ENCODE data around the gene AURKAIP1. TPM values are rescaled to one million over a fixed set of nuclear protein-coding genes. Genes with fewer than 3 reads are reported as not detected.

Gene AURKAIP1
- total RNA-seq, 8 experiments from 2014 or later, result 85.0 to 210 (median 152) TPM

GRCh38 chr1:1325288-1326074 is 49.5 kb downstream of the AURKAIP1 start:
- Histone ChIP-seq H3K27ac (peak overlapping the region; percentile 59 to 87), H3K4me3 (peak overlapping the region; percentile 95 to 100 (median 99)), H3K4me1 (replicated peaks in 1 of 2) (peaks cover 20 to 21% of the 10 kb centered on the region in 2 donors)
- WGBS, 10 experiments, result 34 to 100% (median 58%) methylated on average over 1 to 10 of the region's 16 CpGs; no CpG with 5 or more reads in 5 of the 10 experiments
- ATAC-seq (replicated peaks in 6 of 8), result no peak
- in situ Hi-C loops (cut with MboI; ENCODE audit: low pct_unique_long_range_greater_than_20kb in 2 of 9, low sequenced_read_pairs in 9 of 9, unreplicated experiment in 9 of 9), result no loop called here

DNA sequence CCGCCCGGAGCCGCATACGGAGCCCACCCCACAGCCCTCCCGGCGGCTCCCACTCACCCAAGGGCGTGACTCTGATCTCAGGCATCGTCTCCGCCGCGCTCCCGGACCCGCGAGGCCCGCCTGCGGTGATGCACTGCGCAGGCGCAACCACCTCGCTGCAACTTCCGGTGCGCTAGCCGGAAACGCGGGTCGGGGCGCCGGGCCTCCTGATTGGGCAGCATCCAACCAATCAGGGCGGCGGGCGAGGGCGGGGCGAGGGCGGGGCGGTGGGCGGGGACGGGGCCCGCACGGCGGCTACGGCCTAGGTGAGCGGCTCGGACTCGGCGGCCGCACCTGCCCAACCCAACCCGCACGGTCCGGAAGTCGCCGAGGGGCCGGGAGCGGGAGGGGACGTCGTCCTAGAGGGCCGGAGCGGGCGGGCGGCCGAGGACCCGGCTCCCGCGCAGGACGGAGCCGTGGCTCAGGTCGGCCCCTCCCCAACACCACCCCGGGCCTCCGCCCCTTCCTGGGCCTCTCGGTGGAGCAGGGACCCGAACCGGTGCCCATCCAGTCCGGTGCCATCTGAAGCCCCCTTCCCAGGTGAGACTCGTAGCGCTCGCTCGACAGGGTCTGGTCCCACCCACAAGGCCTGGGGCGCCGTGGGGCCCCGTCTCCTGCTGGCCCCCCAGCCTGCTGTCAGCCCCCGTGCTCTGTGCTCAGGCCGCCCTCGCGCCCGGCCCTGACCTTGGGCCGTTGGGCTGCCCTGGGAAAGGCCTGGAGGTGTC is 50.3 kb downstream of the AURKAIP1 start, which contains the start of the genes CPTP and INTS11:
Gene CPTP, plus strand, starts transcription at position 279 of the 764 bp plus-strand sequence. CDS start 2,109 bp downstream, outside the sequence.
Gene INTS11, minus strand, starts transcription at position 137 of the 764 bp plus-strand sequence. Its CDS starts 52 bp downstream, at position 85.
- Histone ChIP-seq H3K27ac (peak within 1 kb of the TSS; percentile 79 to 87), H3K4me1 (replicated peaks in 1 of 2) (peaks cover 18 to 19% of the 10 kb centered on the region in 2 donors), H3K4me3 (peak within 1 kb of the TSS; percentile 95 to 100 (median 99))
- in situ Hi-C loops (cut with MboI; ENCODE audit: low pct_unique_long_range_greater_than_20kb in 2 of 9, low sequenced_read_pairs in 9 of 9, unreplicated experiment in 9 of 9), result no loop called here
- ATAC-seq (replicated peaks in 6 of 8), result peak; percentile 76 to 87 (median 82)
- 4% methylated on average over 5 of the region's 84 CpGs; no CpG with 5 or more reads in 9 of the 10 experiments for WGBS, 10 experiments

GRCh38 chr1:1324084-1324523 is 50.9 kb downstream of the AURKAIP1 start:
- Histone ChIP-seq H3K27ac (peak overlapping the region; percentile 79 to 87), H3K4me3 (peak overlapping the region; percentile 95 to 100 (median 99)), H3K4me1 (replicated peaks in 1 of 2) (peaks cover 18 to 19% of the 10 kb centered on the region in 2 donors)
- WGBS, 10 experiments, result 4% methylated on average over 10 of the region's 41 CpGs; no CpG with 5 or more reads in 9 of the 10 experiments
- ATAC-seq (replicated peaks in 6 of 8), result peak in 3 of 8 experiments; percentile 30 to 49 (median 45)
- in situ Hi-C loops (cut with MboI; ENCODE audit: low pct_unique_long_range_greater_than_20kb in 2 of 9, low sequenced_read_pairs in 9 of 9, unreplicated experiment in 9 of 9), result no loop called here

Other genes starting within 250 kb of the AURKAIP1 start
- under 1 TPM in 2 of 8 experiments, not detected in 6; 0.43 to 0.59 TPM for gene TTLL10, start 201.3 kb downstream of the AURKAIP1 start, total RNA-seq
- under 1 TPM in 2 of 8 experiments, not detected in 6; 0.24 to 0.49 TPM for gene TNFRSF18, start 168.6 kb downstream of the AURKAIP1 start, total RNA-seq
- gene TNFRSF4, start 161.1 kb downstream of the AURKAIP1 start, total RNA-seq, result under 1 TPM in 6 of 8 experiments, not detected in 2; 0.18 to 1.00 (median 0.25) TPM
- gene SDF4, start 143.2 kb downstream of the AURKAIP1 start, total RNA-seq, result 100 to 1,000 TPM in 3 of 8 experiments, 10 to 100 TPM in 5; 53.9 to 202 (median 76.8) TPM
- 10 to 100 TPM in 7 of 8 experiments, 1 to 10 TPM in 1; 9.7 to 36.9 (median 19.7) TPM for gene B3GALT6, start 143.0 kb downstream of the AURKAIP1 start, total RNA-seq
- 1 to 10 TPM in 6 of 8 experiments, under 1 TPM in 1, not detected in 1; 0.99 to 6.1 (median 1.8) TPM for gene C1QTNF12, start 128.5 kb downstream of the AURKAIP1 start, total RNA-seq
- 10 to 100 TPM; 34.4 to 62.7 (median 46.5) TPM for gene UBE2J2, start 101.4 kb downstream of the AURKAIP1 start, total RNA-seq
- gene SCNN1D, start 94.8 kb downstream of the AURKAIP1 start, total RNA-seq, result 1 to 10 TPM; 1.8 to 6.9 (median 3.2) TPM
- 10 to 100 TPM; 23.9 to 88.9 (median 48.9) TPM for gene ACAP3, start 67.3 kb downstream of the AURKAIP1 start, total RNA-seq
- gene PUSL1, start 66.6 kb downstream of the AURKAIP1 start, total RNA-seq, result 10 to 100 TPM; 12.0 to 45.8 (median 22.4) TPM
- 100 to 1,000 TPM in 4 of 8 experiments, 10 to 100 TPM in 4; 67.5 to 142 (median 103) TPM for gene INTS11, start 50.5 kb downstream of the AURKAIP1 start, total RNA-seq
- gene CPTP, start 50.4 kb downstream of the AURKAIP1 start, total RNA-seq, result 10 to 100 TPM; 11.2 to 22.4 (median 13.4) TPM
- gene TAS1R3, start 43.9 kb downstream of the AURKAIP1 start, total RNA-seq, result 1 to 10 TPM in 6 of 8 experiments, under 1 TPM in 2; 0.65 to 2.3 (median 1.2) TPM
- gene DVL1, start 25.8 kb downstream of the AURKAIP1 start, total RNA-seq, result 10 to 100 TPM; 47.8 to 81.4 (median 56.8) TPM
- gene MXRA8, start 16.7 kb downstream of the AURKAIP1 start, total RNA-seq, result 100 to 1,000 TPM in 2 of 8 experiments, 10 to 100 TPM in 6; 13.2 to 115 (median 34.5) TPM
- 100 to 1,000 TPM in 7 of 8 experiments, 10 to 100 TPM in 1; 99.6 to 392 (median 163) TPM for gene CCNL2, start 24.1 kb upstream of the AURKAIP1 start, total RNA-seq
- 100 to 1,000 TPM; 127 to 221 (median 160) TPM for gene MRPL20, start 32.1 kb upstream of the AURKAIP1 start, total RNA-seq
- 1 to 10 TPM in 2 of 8 experiments, under 1 TPM in 6; 0.21 to 1.9 (median 0.61) TPM for gene ANKRD65, start 46.1 kb upstream of the AURKAIP1 start, total RNA-seq
- 10 to 100 TPM in 2 of 8 experiments, 1 to 10 TPM in 5, under 1 TPM in 1; 0.51 to 19.5 (median 5.8) TPM for gene VWA1, start 60.5 kb upstream of the AURKAIP1 start, total RNA-seq
- gene ATAD3C, start 74.5 kb upstream of the AURKAIP1 start, total RNA-seq, result 1 to 10 TPM in 2 of 8 experiments, under 1 TPM in 6; 0.38 to 2.1 (median 0.64) TPM
- gene ATAD3B, start 96.6 kb upstream of the AURKAIP1 start, total RNA-seq, result 10 to 100 TPM; 15.2 to 66.0 (median 32.7) TPM
- 10 to 100 TPM; 19.8 to 65.2 (median 35.2) TPM for gene ATAD3A, start 137.0 kb upstream of the AURKAIP1 start, total RNA-seq
- 10 to 100 TPM in 5 of 8 experiments, 1 to 10 TPM in 1, under 1 TPM in 2; 0.61 to 14.0 (median 10.5) TPM for gene TMEM240, start 165.4 kb upstream of the AURKAIP1 start, total RNA-seq
- gene SSU72, start 199.7 kb upstream of the AURKAIP1 start, total RNA-seq, result 100 to 1,000 TPM in 2 of 8 experiments, 10 to 100 TPM in 6; 73.2 to 138 (median 95.5) TPM
- 10 to 100 TPM in 1 of 8 experiments, 1 to 10 TPM in 7; 4.6 to 10.3 (median 6.9) TPM for gene FNDC10, start 224.9 kb upstream of the AURKAIP1 start, total RNA-seq
- gene MIB2, start 240.3 kb upstream of the AURKAIP1 start, total RNA-seq, result 10 to 100 TPM; 19.4 to 71.9 (median 41.6) TPM

Measured in motor neuron (in vitro differentiated cells).